HG02885 (cell line): ENCODE data around the gene OR5A2.
"Not testable (repeated sequence)": the region's sequence is repeated elsewhere in the genome, so short reads cannot be mapped to it uniquely, and the experiment has no call there.

Experiments
- ATAC-seq: cut with Tn5 transposase; IDR thresholded peaks from one replicate; pipeline ENCODE4 v1.9.1; 2021; ENCODE audit warnings: mild to moderate bottlenecking; ENCODE audit not compliant: unreplicated experiment, poor library complexity

OR5A2 gene

DNA sequence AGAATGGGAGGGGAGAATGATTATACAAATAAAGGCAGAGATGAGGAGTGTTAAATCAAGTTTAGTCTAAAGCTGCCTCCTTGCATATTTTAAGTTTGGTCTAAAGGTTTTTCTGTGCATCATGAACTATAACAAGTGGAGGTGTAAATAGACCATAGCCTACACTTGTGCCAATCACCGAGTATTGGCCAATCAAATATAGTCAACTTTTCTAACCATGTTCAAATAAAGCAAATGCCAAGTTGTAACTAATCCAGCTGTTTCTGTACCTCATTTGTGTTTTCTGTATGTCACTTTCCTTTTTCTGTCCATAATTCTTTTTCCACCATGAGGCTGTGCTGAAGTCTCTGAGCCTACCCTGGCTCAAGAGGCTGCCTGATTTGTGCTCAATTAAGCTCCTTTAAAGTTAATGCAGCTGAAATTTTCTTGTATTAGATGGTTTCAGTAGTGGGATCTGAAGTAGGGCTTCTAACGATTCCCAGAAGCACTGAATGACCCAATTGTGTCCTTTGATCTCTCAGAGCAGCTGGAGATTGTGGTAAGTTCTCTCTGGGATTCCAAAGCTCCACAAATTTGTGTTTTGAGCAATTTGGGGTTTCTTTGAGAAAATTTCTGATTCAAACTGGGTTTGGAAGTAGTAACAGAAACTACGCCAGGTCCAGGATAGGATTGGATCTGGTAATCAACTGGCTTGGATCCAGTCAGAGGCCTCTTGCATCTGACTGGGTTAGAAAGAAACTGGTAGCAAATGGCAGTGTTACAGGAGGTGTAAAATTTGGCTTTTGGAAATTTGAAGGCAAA lies 25.6 kb downstream of the OR5A2 start:
- ATAC-seq, result no peak

DNA sequence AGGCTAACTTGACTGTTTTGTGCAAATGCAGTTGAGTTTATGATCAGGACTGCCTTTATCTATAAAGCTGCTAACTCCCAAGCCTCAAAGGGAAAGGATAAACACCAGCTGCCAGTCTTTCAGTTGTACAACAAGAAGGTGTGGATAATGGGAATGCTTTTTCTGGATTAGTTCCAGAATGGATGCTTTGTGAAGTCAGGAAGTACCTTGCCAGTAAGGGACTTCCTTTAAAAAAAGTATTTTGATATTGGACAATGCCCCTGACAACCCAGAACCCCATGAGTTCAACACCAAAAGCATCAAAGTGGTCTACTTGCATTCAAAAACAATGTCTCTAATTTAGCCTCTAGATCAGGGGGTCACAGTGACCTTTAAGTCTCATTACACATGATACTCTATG lies 32.0 kb downstream of the OR5A2 start:
- no peak for ATAC-seq

DNA sequence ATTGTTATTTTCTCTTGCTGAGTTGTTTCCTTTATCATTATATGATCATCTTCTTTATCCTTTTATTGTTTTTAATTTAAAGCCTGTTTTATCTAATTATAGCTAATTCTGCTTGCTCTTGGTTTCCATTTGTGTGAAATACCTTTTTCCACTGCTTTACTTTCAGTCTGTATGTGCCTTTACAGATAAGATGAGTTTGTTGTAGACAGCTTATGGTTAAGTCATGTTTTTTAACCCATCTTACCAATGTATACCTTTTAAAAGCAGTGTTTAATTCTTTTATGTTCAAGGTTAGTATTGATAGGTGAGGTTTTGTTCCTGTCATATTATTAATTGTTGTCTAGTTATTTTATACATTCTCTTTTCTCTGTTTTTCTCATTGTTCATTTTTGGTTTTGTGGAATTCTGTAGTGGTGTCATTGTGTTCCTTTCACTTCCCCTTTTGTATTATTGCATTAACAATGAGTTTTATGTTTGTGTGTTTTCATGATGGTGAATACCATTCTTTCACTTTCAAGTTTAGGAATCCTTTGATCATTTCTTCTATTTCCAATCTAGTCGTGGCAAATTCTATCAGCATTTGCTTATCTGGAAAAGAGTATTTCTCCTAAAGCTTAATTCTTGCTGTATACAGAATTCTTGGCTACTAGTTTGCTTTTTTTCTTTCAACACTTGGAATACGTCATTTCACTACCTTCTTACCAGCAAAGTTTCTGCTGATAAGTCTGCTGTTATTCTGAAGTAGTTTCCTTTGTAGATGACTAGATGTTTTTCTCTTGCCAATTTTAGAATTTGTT lies 45.8 kb downstream of the OR5A2 start:
- peak; percentile 98 for ATAC-seq

DNA sequence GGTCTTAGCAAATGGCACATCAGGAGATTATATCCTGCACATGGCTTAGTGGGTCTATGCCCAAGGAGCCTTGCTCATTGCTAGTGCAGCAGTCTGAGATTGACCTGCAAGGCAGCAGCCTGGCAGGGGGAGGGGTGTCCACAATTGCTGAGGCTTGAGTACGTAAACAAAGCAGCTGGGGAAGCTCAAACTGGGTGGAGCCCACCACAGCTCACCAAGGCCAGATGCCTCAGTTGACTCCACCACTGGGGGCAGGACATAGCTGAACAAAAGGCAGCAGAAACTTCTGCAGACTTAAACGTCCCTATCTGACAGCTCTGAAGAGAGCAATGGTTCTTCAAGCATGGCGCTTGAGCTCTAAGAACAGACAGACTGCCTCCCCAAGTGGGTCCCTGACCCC lies 53.9 kb downstream of the OR5A2 start:
- ATAC-seq, result not testable (repeated sequence)

DNA sequence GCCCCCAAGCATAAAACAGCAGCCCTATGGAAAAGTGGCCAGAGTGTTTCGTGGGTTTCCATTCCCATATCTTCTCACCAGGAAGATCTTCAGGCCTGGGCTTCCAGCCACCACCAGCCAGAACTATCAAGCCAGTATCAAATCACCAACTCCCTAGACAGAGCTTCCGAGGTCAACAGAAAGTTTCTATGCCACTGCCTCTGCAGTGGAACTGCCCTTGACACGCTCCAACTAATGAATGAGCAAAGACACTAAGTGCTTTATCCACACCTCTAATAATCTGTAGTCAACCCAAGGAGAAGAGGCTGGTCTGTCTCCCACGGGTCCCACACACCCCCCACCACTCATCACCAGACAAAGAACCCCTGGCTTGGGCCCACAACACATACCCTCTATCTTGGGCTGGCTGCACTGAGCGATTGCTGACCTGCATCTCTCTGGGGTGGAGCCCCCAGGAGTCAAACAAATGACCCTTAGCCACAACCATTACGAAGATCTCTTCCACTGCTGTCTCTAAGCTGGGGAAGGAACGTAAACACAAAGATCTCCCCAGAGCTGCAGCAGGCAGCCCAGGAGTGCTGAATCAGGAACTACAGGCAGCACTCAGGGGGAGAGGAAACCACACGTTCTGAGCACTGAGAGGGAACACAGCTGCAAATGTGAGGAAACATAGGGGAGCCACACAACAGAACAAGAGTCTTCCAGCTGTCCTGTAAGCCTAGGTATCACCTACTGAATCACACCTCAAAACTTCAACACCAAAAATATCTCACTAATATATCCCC lies 57.8 kb downstream of the OR5A2 start:
- no peak for ATAC-seq
